GM12891 (cell line): ENCODE measurements around the gene VIL1.

Experiments used
- POLR2A ChIP-seq: IDR thresholded peaks from 2 replicates; pipeline ENCODE4 v1.6.1; 2011; ENCODE audit warnings: low read depth, low read length, control low read depth
- POLR2AphosphoS5 ChIP-seq: IDR thresholded peaks from 2 replicates; pipeline ENCODE4 v1.6.1; 2011; ENCODE audit warnings: low read depth, low read length, control low read depth
- TAF1 ChIP-seq: IDR thresholded peaks from 2 replicates; pipeline ENCODE4 v1.6.1; 2011; ENCODE audit warnings: low read depth, low read length, control low read depth

- TF ChIP-seq POLR2A (no peak), POLR2AphosphoS5 (no peak), TAF1 (no peak)
Measured at GRCh38 chr2:218445602-218446001, 26.7 kb downstream of the VIL1 start.
